Hematopoietic multipotent progenitor cell treated with erythropoietin and hydrocortisone succinate and interleukin-3 and kit ligand, for 6 days (in vitro differentiated cells): Measurements from ENCODE around the gene OTOS.

ENCODE experiments used
- DNase-seq: peaks from one replicate; pipeline ENCODE4 v3.0.0-alpha.2; 2015

The OTOS gene

DNA sequence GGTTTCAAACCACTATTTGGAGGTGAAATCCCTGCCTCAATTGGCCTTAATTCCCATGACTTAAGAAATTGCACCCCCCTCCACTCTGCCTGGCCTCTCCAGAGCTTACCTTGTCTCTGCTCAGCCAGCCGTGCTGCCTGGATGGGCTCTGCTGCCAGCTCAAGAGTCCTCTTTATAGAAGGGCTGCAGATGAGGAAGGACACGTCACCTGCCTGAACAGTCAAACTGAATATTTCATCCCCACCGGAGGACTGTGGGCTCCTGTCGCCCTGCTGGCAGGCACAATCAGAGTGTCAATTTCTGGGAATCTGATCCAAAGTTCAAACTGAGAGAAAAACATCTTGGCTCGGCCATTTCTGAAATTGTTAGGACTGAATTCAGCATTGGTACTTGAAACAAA lies at the start of gene OTOS:
TSS of gene OTOS (minus strand) at position 148 of the 400 bp plus-strand sequence. CDS start 332 bp downstream, outside the sequence.
- no peak for DNase-seq

DNA sequence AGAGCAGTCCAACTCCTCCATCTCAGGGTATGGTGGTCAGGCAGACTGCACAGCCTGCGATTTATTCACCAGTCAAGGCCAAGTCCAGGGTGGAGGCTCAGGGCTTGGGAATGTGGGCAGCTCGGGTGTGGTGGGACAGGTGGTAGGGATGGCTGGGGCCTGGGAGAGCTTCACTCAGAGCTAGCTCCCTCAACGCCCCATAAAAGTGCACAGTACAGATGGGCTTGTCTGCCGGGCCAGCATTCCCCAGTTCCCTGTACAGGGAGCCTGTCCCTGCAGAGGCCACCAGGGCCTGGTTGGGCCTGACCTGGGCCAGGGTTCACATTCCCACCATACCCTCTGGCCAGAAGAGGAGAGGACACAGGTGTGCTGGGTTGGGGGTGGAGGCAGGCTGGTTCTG lies 49.2 kb upstream of the OTOS start:
- no peak for DNase-seq

DNA sequence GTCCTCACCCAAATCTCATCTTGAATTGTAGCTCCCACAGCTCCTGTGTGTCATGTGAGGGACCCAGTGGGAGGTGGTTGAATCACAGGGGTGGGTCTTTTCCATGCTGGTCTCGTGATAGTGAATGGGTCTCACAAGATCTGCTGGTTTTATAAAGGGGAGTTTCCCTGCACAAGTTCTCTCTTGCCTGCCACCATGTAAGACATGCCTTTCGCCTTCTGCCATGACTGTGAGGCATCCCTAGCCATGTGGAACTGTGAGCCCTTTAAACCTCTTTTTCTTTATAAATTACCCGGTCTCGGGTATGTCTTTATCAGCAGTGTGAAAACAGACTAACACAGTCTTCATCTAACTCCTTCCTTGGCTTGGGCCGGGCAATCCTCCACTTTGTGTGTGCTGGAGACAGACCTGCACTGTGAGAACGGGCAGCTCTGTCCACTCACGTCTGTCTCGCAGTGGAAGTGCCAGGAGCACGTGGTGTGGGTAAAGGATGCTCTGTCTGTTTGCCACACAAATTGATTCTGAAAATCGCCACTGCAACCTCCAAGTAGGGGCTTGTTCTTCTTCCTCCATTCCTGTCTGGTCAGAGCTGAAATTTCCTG lies 47.6 kb upstream of the OTOS start:
- no peak for DNase-seq

DNA sequence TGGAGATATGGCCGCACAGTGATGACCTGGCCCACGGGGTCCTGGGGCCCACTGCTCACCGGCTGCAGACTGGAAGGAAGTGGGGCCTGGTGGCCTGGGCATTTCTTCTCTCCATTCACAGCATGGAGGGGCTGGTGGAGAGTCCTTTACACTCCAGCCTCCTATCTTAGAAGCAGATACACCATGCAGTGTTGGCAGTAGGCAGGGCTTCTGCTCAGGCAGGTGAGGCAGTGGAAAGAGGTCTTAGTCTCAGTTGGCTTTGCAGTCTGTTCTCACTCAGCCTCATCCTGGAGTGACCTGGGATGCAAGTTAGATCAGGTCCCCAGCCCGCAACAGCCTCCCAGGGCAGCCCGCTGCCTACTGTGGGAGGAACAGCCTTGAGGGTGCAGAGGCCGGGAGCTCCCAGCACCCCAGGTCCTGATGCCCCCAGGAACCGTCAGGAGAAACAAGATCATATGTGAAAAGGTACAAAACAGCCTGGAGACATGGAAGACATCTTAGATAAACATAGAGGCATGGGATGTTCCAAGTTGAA lies 45.8 kb upstream of the OTOS start:
- no peak for DNase-seq

DNA sequence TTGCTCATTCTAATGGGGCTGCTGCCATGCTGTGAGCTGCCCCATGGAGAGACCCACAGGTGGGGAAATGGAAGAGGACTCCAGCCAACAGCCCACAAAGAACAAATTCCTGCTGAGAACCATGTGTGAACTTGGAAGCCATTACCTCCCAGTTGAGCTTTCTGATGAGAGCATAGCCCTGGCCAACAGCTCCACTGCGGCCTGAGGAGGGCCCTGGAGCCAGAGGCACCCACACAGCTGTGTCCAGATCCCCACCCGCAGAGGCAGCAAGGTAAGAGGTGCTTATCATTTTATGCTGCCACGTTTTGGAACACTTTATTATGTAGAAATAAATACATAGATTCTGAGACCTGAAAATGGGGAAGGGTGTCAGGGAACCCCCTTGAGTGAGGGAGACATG lies 44.2 kb upstream of the OTOS start:
- DNase-seq = no peak

DNA sequence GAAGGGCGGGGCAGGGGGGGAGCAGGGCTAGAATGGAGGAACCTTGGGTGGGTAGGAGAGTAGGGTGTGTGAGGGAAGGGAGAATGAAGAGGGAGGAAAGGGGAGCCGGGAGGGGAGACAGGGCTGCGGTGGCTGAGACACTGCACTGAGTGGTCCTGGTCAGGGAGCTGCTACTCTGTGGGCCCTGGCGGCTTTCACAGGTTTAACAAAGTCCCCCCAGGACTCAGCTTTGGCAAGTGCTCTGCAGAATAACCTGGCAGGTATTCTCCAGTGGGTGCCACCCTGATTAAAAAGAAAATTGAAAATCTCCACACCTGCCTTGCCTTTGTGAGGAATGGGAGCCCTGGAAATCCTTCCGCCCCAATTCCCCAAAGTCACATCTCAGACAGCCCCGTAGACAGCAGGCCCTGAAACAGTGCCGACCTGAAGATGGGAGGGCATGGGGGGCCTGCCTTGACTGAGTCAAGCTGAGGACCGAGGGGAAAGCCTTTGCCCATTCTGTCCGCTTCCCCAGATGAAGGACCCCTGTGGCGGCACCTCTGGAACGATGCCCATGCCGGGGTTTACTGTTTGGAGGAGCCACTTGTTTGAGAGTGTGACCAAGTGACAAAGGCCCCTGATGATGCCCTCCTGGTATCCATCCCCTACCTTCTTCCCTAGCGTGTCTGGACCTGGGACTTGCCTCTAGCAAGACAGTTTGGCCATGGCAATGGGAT lies 43.6 kb upstream of the OTOS start:
- no peak for DNase-seq

DNA sequence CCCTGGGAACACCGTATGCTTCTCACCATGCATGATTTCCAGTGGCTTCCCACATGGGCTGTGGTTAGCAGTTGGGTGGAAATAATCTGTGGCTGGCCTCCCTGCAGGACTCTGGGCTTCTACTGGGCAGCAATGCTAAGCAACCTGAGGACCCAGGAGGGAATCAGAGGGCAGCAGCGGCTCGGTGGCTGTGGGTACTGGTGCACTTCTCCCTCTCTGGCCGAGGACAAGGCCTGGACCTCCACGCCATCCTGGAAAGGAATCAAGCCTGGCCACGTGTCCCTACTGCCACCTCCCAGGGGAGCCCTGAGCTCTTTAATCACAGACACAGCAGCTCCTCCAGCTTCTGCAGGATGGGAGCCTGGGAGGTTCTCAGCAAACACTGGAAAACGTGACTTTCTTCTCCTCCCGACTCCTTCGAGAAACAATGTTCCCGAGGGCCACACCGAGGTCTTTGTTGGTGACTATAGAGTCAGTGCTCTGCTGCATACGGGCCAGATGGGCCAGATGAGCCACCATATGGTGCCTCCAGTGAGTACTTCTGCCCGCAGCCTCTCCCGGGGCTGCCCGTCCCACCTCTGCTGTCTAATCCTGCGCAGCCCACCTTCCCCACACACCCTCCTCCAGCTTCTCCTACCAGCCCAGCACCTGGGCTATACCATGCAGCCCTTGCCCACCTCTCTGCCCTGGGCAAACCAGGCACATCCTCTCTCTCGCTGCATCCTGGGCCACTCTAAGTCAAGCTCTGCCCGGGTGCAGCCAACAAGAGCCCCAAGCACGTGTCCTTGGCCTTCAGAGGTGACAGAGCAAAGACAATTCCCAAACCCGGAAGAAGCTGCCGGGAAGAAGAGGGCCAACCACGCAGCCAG lies 42.8 kb upstream of the OTOS start:
- no peak for DNase-seq

DNA sequence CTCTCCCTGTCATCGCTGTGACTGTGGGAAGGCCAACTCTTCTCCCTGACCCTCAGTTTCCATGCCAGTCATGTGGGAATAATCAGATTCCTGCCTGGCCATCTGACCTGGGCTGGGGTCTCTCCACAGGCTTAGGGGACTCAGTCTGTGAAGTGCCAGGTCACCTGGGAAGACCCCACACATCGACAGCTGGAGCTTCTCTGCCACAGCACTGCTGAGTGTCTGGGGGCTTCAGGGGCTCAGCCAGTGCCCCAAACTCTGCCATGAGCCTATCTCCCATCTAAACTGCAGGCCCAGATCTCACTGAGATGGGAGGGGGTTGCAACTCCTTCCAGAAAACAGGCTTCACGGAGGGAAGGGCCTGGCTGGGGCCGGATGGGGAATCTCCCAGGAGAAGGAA lies 42.0 kb upstream of the OTOS start:
- no peak for DNase-seq

DNA sequence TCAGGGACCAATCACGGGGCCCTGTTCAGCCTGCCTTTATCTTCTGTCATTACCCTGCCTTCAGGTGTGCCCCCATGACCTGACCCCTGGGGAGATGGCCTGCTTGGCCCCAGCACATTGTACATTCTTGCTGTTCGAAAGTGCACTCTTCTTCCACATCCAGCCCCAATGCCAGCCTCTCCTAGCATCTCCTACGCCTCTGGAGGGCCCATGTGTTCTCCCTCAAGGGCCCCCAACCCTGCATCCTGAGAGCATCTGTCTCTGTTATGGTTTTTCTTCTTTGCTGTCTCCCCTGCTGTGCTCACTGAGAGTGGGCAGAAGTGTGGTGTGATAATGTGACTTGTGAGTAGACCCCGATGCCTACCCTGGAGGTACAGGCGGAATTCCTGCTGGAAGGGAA lies 41.5 kb upstream of the OTOS start:
- no peak for DNase-seq

DNA sequence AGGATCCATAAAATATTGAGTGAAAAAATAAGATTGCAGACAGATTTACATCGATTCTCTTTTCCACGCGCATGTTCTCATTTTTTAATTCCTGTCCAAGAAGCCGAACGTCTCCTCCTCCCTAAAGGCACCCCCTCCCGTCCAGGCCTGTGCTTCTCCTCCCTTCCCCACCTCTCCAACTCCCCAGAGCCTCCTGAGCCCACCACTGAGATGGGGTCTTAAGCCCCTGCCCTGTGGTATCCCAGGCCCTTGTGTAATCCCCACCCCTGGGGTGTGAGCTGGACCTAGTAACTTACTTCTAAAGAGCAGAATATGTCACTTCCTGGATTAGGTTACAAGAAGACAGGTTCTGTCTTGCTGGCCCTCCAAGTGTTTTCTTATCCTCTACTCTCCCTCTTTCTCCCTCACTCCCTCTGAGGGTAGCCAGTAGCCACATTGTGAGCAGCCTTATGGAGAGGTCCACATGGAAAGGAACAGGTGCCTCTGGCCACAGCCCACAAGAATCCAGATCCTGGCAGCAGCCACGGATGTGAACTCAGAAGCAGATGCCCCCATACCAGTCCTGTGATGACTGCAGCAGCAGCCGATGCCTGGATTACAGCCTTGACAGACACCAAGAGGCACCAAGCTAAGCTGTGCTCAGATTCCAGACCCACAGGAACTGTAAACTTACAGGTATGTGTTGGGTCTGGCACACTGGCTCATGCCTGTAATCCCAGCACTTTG lies 39.6 kb upstream of the OTOS start:
- DNase-seq = no peak

DNA sequence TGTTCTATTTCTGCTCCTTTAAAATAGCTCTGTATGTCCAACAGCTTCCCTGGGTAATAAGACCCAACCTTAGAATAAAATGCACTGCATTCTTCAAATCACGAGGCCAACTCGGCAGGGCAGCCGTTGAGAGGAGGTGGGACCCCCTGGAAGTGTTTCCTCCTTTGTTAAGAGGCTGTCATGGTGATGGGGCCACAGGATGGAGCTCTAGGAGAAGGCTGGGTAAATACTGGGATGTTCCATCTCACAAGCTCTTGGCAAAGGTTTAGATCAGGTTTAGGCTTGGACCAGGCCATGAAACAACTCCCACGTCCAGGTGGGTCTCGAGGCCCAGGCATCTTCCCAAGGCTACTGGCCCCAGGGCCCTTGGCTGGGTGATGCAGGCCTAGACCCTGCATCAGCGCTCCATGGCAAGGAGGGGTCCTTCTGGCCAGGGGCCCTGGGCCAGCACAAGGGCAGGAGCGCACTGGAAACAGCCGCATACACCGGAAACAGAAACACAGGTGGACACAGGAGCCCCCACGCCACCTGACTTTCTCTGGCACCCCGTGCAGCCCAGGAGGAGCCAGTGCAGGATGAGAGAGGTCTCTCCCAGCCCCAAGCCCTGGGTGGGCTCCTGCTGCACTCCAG lies 38.8 kb upstream of the OTOS start:
- no peak for DNase-seq

DNA sequence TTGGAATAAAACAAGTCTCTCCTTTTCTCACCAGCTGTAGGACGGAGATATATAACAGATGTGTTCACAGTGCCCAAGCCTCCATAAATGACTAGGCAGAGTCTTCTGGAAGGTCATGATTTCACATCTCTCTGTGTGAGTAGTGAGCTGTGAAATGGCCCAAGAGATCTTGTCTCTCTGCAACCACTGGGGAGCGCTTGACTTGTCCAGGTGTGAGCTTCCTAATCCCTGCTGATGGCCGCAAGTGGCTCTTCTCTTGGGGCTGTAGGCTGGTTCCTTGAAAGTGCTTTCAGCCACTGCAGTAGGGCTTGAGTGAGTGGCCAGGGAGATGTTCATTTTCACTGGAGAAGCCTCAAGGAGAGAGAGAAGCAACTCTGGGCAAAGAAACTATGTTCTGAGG lies 38.1 kb upstream of the OTOS start:
- DNase-seq = no peak

DNA sequence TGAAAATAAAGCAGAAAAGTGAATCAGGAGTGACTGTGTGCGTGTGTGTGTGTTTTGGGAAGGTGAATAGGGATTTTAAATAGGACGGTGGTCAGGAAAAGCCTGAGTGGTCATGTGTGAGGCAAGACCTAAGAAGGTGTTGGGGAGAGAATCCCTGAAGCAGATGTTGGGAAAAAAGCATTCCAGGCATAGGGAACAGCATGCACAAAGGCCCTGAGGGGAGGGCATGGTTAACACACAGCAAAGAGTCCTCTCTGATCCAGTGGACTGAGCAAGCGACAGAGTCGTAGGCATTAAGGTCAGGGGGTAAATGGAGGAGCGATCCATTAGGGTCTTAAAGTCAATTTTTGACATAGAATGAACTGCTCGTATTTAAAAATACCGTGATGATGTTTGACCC lies 34.0 kb upstream of the OTOS start:
- no peak for DNase-seq

DNA sequence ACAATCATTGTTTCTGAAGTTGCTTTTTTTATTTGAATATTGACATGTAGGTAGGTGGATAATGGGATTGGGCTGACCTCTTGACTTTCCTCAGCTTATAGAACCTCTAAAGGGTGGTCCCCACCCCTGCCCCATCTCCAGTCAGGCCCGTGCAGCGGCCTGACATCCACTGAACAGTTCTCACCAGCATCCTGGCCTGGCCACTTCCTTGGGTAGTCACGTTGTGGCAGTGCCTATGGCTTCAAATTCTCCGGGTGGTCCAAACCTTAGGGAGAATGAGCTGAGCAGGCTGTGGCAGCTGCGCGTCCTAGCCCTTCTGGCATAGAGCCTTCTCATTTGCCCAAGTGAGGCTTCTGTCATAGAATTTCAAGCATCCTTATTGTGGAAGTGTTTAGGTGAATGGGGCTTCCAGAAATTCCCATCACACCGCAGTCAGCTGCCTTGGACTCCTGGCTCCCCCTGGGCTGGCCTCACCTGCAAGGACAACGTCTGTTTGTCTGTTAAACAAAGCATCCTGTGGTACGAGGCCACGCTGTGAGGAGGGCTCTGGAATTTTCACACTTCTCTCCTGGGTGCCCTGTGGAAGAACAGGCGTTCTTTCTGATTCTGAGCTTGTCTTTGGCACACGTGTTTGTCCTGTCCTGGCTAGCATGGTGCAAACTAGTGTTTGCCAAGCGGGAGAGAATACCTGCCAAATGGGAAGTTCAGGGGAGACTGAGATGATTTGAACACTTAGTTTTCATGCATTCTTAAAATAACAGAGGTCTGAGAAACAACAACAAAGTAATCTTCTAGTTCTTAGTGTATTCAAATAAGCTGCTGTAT lies 31.8 kb upstream of the OTOS start:
- no peak for DNase-seq

DNA sequence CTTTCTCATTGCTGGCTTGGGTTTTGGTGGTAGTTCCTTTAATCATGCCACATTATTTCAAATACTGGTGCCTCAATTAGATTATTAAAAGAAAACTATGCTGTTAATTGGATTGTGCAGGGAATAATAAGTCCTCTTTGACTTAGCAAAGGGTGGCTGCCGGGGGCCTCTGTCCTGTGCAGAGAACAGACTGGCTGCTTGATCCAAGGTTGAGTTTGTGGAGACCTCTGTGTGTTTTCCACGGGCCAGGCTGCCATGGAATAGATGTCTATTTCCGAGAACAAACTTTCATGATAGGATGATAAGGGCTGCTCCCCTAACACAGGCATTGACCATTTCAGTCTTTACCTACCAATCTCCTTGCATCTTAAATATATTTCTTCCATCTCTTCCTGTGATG lies 30.4 kb upstream of the OTOS start:
- DNase-seq = no peak

DNA sequence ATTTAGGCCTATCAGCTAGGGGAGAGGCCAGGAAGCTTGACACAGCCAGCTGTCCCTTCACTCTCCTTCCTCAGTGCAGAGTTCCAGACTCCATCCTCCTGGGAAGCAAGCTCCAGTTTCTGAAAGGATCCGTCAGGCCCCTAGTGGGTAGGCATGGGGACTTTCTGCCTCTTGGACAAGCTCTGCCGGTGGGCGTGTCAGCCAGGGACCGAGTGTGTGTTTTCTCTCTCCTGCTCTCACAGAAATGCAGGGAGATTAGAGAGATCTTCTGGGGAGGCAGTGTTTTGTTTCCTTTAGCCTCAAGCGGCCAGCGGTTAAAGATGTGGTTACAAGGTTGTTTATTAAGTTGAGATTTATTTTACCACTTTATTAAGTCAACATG lies 29.9 kb upstream of the OTOS start:
- DNase-seq = no peak

DNA sequence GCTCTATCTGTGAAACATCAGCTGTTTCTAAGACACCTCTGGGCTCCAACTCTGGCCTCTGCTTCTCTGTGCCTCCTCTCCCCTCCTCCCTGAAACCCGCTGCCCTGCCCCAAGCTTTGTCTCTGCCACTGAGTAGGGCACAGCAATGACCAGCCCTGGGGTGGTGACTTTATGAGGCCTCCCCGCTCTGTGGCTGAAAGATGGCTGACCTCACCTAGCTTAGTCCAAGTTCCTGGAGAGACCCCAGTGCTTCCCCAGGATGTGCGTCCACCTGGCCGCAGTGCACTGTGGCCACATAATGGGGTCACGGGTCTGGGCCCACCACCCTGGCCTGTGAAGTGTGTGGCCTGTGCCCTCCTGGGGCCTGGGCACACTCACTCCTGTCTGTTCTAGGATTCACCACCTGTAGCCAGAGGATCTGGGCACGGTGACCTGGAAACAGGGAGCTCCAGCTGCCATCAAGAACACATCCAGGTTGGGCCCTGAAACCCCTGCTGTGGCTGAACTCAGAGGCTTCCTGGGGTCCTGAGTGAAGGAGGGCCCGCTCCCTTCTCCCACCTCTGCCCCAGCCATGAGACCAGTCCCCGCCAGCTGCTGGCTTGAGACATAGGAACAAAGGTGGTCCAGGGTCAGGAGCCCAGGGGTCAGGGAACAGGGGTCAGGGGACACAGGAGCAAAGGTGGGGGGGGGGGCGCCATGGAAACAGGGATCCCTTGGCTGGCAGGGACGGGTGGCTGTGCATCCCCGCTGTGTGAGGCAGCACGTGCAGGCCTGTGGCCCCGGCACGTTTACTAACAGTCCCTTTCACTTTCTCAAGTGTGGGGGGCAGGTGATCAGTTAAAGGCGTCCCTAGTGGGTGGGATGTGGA lies 29.3 kb upstream of the OTOS start:
- DNase-seq = no peak

DNA sequence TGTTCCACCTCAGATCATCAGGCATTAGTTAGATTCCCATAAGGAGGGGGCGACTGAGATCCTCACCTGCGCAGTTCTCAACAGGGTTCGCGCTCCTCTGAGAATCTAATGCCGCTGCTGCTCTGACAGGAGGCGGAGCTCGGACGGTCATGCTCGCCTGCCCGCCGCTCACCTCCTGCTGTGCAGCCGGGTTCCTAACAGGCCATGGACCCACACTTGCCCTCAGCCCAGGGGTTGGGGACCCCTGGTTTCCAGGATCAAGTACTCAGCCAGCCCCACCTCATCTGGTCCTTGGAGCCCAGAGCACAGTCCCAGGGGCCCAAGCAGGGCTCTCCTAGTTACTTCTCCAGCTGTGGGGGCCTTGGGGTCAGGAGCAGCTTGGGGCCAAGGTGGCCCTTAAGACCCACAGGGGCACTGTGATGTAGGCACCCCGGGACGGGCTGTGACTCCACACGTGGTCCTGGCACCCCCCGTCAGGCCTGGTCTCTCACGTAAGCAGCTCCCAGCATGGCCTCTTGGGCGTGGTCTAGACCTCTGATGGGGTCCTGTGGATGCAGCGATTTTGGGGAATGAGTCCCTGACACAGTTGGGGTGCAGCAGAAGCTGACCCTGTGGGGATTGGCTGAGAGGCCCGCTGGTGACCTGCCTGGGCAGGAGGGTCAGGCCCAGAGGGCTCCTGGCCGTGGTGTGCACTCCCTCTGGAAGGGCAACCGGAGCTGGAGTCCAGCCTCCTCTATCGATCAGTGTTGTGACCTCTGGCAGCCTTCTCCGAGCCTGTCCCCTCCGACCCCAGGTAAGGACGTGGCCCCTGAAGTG lies 28.3 kb upstream of the OTOS start:
- DNase-seq = no peak

DNA sequence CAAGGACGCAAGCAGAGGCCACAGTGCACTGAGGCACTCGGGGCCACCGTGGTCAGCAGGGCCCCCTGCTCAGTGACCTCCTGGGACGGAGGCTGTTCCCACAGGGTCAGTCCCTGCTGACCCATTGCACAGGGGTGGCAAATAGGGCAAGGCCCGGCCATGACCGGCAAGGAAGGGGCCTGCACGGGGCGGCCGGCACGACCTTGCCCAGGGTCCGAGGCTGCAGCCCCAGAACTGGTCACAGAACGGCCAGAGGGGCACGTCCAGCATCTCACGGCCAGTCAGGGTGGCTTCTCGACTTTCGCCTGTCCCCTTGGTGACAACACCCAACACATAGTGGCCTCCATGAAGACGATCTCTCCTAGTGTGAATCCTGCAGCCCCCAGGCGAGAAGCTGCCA lies 27.6 kb upstream of the OTOS start:
- no peak for DNase-seq

DNA sequence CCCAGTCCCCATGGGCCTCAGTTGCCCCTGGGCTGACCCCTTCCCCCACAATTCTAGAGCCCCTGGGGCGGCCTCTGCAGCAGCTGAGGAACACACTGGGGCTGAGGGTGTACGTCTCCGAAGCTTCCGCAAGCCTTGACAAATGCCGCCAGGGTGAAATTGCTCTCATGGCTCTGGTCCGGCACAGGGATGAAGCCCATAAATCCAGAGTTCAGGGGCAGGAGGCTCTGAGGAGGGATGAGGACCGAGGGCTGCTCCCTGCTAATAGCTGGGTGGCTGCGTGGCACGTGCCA lies 27.1 kb upstream of the OTOS start:
- no peak for DNase-seq
